HEK293T (cell line): ENCODE data around the gene SORBS2.

Experiments used
- ARNT ChIP-seq: fragments of 450-650 bp; IDR thresholded peaks from 2 replicates; pipeline ENCODE4 v1.6.1; 2017; ENCODE audit warnings: mild to moderate bottlenecking
- BHLHE40 ChIP-seq: fragments of 450-650 bp; IDR thresholded peaks from 2 replicates; pipeline ENCODE4 v1.6.1; 2016; ENCODE audit warnings: mild to moderate bottlenecking, moderate library complexity, borderline replicate concordance
- CTBP1 ChIP-seq: fragments of 450-650 bp; IDR thresholded peaks from 2 replicates; pipeline ENCODE4 v1.6.1; 2016; ENCODE audit warnings: borderline replicate concordance
- FOXK2 ChIP-seq: fragments of 450-650 bp; IDR thresholded peaks from 2 replicates; pipeline ENCODE4 v1.6.1; 2016; ENCODE audit warnings: mild to moderate bottlenecking
- SP1 ChIP-seq: fragments of 450-650 bp; IDR thresholded peaks from 2 replicates; pipeline ENCODE4 v1.6.1; 2017
- SUZ12 ChIP-seq: fragments of 450-650 bp; IDR thresholded peaks from 2 replicates; pipeline ENCODE4 v1.6.1; 2016; ENCODE audit warnings: mild to moderate bottlenecking

DNA sequence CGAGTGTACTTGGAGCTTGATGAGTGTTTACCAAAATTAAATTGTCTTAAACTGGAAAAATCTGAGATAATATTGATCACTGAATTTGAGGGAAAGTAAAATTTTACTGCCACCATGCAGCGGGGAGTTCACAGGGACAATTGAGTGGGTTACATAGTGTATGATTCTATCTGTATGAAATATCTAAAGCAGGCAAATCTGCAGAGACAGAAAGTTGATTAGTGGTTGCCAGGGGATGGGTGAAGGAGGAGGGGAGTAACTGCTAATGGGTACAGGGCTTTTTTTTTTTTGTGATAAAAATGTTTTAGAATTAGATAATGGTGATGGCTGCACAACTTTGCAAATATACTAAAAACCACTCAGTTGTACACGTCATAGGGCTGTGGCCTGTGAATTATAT is 241.3 kb downstream of the SORBS2 start:
- TF ChIP-seq ARNT (no peak), SP1 (no peak), BHLHE40 (no peak), SUZ12 (no peak), FOXK2 (no peak), CTBP1 (no peak)
